ENCODE results near the gene RERG.

Gene RERG

GRCh38 chr12:15208140-15208539 is 13.1 kb downstream of the RERG start:
- no peak for TF ChIP-seq ZNF274 (IDR thresholded peaks at IDR 0.05; ENCODE audit: low read depth, low read length)
- H3K4me3 ChIP-seq (ENCODE audit: low read length) = no peak overlapping the region

DNA sequence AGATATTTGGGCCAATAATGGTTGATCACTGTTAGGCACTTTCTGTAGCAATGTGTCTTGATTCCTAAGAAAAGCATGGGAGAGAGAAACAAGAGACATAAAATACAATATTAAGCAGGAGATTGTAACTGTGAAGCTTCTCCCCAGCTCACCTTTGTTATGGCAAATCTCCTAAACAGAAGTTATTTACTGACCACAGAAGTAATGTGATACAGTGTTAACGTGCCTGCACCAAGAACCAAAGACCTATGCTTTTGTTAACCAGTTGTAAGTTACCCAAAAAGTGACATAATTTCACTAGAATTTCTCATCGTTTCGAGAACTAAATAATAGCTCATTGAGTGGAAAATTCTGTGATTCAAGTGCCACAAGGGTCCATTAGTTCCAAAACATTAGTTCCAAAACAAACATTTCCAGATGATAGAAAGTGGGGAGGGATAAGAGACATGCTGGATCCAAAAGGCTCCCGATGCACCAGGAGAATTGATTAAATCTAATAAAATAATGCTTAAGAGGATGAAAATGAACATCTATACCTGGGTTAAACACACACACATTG is 14.3 kb downstream of the RERG start:
- H3K4me3 ChIP-seq (ENCODE audit: low read length) = no peak overlapping the region
- TF ChIP-seq ZNF274 (IDR thresholded peaks at IDR 0.05; ENCODE audit: low read depth, low read length) = no peak

- no peak overlapping the region for H3K4me3 ChIP-seq (ENCODE audit: low read length)
- no peak for TF ChIP-seq ZNF274 (IDR thresholded peaks at IDR 0.05; ENCODE audit: low read depth, low read length)
These were observed 14.9 kb downstream of the RERG start for GRCh38 chr12:15206338-15206737.

GRCh38 chr12:15205341-15206010 is 15.7 kb downstream of the RERG start:
- H3K4me3 ChIP-seq (ENCODE audit: low read length) = no peak overlapping the region
- no peak for TF ChIP-seq ZNF274 (IDR thresholded peaks at IDR 0.05; ENCODE audit: low read depth, low read length)

GRCh38 chr12:15201456-15201855 is 19.8 kb downstream of the RERG start:
- no peak overlapping the region for H3K4me3 ChIP-seq (ENCODE audit: low read length)
- TF ChIP-seq ZNF274 (IDR thresholded peaks at IDR 0.05; ENCODE audit: low read depth, low read length) = no peak

DNA sequence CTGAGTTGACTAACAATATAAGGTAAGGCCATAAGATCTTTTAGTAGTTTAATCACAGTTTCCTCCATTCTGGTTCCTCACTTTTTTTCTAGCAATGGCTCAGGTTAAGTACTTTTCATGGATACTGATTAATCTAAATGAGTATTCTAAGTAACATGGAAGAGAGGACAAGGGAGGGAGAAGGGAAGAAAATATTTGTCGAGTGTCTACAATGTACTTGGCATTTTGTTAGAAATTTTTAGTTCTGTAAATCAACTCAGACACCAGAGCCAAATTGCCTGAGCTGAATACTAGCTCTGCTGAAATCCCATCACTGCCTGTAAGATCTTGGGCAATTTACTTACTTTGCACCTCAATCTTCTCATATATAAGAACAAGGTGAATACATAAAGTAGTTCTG is 20.2 kb downstream of the RERG start:
- no peak for TF ChIP-seq ZNF274 (IDR thresholded peaks at IDR 0.05; ENCODE audit: low read depth, low read length)
- no peak overlapping the region for H3K4me3 ChIP-seq (ENCODE audit: low read length)

DNA sequence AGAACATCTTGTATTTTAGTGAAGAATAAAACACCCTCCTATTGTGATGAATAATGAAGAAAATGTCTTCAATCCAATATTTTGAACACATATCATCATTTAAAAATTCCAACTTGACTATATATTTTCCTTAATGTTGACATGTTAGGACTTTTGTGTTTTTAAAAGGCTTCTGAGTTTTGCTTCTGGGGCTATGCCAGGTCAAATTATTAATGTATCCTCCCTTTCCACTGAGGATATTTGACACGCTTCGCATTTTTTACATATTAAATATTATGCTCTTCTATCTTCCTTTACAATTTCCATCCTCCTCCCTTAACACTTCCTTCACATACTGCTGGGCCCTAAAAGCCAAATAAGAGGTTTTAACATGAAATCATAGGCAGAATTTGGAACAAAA is 20.6 kb downstream of the RERG start:
- no peak for TF ChIP-seq ZNF274 (IDR thresholded peaks at IDR 0.05; ENCODE audit: low read depth, low read length)
- no peak overlapping the region for H3K4me3 ChIP-seq (ENCODE audit: low read length)

DNA sequence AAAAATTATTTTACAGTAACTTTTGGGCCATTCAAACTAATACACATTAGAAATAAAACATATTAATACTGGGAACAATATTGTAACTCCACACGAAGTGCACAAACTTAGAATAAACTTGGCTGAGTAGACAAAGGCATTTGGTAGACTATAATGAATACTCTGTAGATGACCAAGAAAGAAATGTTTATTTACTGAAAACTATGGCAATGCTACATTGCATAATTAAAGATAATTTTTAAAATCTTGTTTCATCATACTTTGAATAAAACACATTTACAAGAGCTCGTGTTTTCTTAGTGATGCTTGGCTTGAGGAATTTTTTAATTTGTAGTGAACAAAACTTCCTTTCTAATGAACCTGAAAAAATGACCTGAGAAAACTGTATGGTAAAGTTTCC is 21.3 kb downstream of the RERG start:
- TF ChIP-seq ZNF274 (IDR thresholded peaks at IDR 0.05; ENCODE audit: low read depth, low read length) = no peak
- no peak overlapping the region for H3K4me3 ChIP-seq (ENCODE audit: low read length)

- H3K4me3 ChIP-seq (ENCODE audit: low read length) = no peak overlapping the region
- TF ChIP-seq ZNF274 (IDR thresholded peaks at IDR 0.05; ENCODE audit: low read depth, low read length) = no peak
These were observed 24.3 kb downstream of the RERG start for GRCh38 chr12:15196678-15197505.

- no peak for TF ChIP-seq ZNF274 (IDR thresholded peaks at IDR 0.05; ENCODE audit: low read depth, low read length)
- no peak overlapping the region for H3K4me3 ChIP-seq (ENCODE audit: low read length)
These were observed 25.0 kb downstream of the RERG start for GRCh38 chr12:15196221-15196620.

DNA sequence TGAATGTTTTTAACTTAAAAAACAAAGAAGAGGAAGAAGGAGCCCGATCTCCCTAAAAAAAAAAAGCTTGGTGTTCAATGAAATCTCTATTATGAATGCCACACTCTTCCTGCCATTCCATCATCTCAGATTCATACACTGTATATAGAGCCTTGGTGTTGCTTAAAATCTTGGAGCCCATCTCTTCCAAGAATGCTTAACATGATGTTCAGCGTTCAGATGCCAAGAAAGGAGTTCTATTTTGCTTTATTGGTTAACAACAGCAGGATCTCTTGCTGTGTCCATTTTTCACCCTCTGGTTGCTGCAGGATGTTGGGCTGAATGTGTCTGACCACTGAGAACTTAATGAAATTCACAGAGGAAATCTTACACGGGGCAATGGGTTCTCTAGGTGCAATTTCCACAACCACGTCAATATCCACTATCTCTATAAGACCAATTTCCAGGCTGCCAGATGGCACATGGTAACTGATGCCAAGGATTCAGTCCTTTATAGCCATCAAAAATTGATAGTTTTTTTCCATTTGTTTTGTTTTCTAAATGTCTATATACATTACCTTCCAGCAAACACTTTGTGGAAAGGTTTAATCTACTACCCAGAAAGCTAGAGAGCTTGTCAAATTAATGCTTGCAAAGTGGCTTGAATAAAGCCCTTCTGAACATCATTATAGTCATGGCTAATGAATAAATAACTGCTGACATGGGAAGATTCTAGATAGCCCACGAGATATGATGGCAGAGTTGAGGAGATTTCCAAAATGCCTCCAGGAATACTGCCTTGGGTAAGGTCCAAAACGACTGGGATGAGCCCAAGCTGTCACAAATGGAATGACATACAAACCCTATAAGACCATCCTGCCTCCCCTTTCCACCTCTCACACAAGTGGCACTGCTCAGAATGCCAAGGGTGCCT is 26.5 kb downstream of the RERG start:
- no peak for TF ChIP-seq ZNF274 (IDR thresholded peaks at IDR 0.05; ENCODE audit: low read depth, low read length)
- no peak overlapping the region for H3K4me3 ChIP-seq (ENCODE audit: low read length)

GRCh38 chr12:15193946-15194345 is 27.3 kb downstream of the RERG start:
- no peak overlapping the region for H3K4me3 ChIP-seq (ENCODE audit: low read length)
- TF ChIP-seq ZNF274 (IDR thresholded peaks at IDR 0.05; ENCODE audit: low read depth, low read length) = no peak

- no peak overlapping the region for H3K4me3 ChIP-seq (ENCODE audit: low read length)
- TF ChIP-seq ZNF274 (IDR thresholded peaks at IDR 0.05; ENCODE audit: low read depth, low read length) = no peak
These were observed 28.5 kb downstream of the RERG start for GRCh38 chr12:15192720-15193119.

GRCh38 chr12:15188127-15188526 is 33.1 kb downstream of the RERG start:
- no peak for TF ChIP-seq ZNF274 (IDR thresholded peaks at IDR 0.05; ENCODE audit: low read depth, low read length)
- no peak overlapping the region for H3K4me3 ChIP-seq (ENCODE audit: low read length)
